WTC11 (cell line): ENCODE measurements around the gene RIMKLB.
"Not testable (repeated sequence)": the region's sequence is repeated elsewhere in the genome, so short reads cannot be mapped to it uniquely, and the experiment has no call there.

Experiments used
- CTCF ChIP-seq: fragments of 200-600 bp; IDR thresholded peaks from 2 replicates; pipeline ENCODE4 v1.8.0; 2022; ENCODE audit warnings: antibody characterized with exemption
- E2F4 ChIP-seq: sonication (generic); formaldehyde crosslinking; IDR thresholded peaks from 2 replicates; pipeline ENCODE4 v1.8.1; 2022; ENCODE audit warnings: low read depth, mild to moderate bottlenecking, moderate library complexity, missing genetic modification reagents, borderline replicate concordance
- MAX ChIP-seq: sonication (generic); formaldehyde crosslinking; IDR thresholded peaks from 2 replicates; pipeline ENCODE4 v1.8.0; 2022; ENCODE audit warnings: mild to moderate bottlenecking, missing genetic modification reagents
- PREB ChIP-seq: sonication (generic); formaldehyde crosslinking; IDR thresholded peaks from 2 replicates; pipeline ENCODE4 v1.8.1; 2022; ENCODE audit warnings: mild to moderate bottlenecking, missing genetic modification reagents, moderate library complexity, borderline replicate concordance

GRCh38 chr12:8788706-8789105 is 90.9 kb downstream of the RIMKLB start:
- not testable (repeated sequence) for TF ChIP-seq CTCF; PREB (CRISPR knock-in tag); MAX (CRISPR knock-in tag); E2F4 (CRISPR knock-in tag)
